Left ventricle myocardium superior (tissue), 1 donor: ENCODE data around the gene RPL3. TPM values are rescaled to one million over a fixed set of nuclear protein-coding genes. Genes with fewer than 3 reads are reported as not detected.

Source experiments
- ATAC-seq: fragments of 200-7000 bp; cut with Tn5 transposase; one replicate; pipeline ENCODE4 v1.9.1; 2020; ENCODE audit warnings: mild to moderate bottlenecking, moderate library complexity
- DNase-seq: peaks from one replicate; pipeline ENCODE4 v3.0.0-alpha.2; 2020
- intact Hi-C: fragments of 100-400 bp; cut with micrococcal nuclease; formaldehyde crosslinking; loops from one replicate; pipeline ENCODE4 v1.11.0; 2022
- total RNA-seq: library from RNA; stranded (reverse); fragmentation: NEBNext Ultra II Directional; extraction: Animal tissue kit (Norgen Biotek cat#: 25700); gene quantifications from one replicate; pipeline ENCODE4 v1.2.1, GENCODE V29; 2021
- donor health status: DM: no; HTN: yes; CAD: no; lungs with severe emphysema.

RPL3 gene
- total RNA-seq, 1 donor from 2014 or later = 319 TPM

DNA sequence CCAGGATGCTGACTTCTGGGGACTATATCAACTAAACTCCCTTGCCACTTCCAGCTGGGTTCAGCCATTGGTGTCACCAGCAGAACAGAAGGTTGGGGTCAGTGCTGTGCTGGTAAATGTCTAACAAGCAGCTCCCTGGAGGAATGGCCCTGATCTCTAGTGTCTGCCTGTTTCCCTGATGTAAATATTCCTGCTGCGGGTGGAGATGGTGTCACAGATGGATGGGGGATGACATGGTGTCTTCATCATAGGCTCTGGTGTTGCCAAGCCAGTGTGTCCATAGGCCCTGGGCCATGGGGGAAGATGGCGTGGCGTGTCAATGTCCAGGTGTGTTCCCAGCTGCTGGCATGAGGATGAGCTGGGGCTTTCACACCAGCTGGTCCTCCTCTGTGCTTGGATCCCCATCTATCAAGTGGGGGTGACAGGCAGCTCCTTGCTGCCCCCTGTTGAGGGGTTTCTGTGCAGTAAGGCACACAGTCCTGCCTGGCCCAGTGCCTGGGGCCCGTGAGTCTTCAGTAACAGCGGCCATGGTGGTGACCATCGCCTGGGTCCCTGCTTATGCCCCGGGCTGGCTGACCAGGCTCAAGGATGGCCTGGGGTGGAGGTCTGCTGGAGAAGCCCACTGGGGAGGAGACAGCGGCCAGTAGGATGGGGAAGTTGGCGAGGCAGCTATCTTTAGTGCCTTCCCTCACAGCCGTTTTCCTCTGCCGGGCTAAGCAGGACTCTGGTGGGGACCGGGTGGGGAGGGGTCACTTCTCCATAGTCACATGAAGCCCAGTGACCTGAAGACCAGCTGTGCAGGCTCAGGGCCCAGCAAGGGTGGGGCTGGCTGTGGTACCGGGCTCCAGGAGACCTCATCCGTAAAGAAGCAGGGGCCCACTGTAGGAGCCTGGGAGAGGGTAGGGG lies 12.7 kb downstream of the RPL3 start:
- ATAC-seq = peak; percentile 23
- intact Hi-C loops = no loop called here
- peak; percentile 68 for DNase-seq

DNA sequence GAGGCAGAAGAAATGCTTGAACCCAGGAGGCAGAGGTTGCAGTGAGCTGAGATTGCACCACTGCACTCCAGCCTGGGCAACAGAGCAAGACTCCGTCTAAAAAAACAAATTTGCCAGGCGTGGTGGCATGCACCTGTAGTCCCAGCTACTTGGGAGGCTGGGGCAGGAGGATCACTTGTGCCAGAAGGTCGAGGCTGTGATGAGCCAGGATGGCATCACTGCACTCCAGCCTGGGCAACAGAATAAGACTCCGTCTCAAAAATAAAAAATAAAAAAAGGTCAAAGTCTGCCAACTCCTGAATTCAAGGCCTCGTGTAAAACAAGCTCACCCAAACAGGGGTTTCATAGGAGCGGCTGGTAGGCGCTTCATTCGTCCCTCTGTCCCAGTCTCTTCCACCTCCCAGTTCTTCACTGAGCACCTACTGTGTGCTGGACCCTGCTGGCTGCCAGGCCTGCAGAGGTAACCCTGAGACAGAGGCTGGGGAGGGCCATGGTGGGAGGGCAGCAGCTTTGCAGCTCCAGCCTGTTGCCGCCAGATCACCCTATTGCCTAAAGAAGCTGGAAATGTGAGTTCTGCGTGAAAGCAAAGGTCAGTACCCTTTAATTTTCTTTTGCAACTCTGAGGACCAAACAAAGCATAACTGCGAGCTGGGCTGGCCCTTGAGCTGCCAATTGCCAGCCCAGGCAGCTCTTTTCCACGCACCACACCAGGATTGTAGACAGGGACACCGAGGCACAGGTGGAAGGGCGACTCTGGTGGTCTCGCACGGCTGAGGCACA lies 15.3 kb downstream of the RPL3 start:
- intact Hi-C loops = no loop called here
- ATAC-seq = no peak
- no peak for DNase-seq

DNA sequence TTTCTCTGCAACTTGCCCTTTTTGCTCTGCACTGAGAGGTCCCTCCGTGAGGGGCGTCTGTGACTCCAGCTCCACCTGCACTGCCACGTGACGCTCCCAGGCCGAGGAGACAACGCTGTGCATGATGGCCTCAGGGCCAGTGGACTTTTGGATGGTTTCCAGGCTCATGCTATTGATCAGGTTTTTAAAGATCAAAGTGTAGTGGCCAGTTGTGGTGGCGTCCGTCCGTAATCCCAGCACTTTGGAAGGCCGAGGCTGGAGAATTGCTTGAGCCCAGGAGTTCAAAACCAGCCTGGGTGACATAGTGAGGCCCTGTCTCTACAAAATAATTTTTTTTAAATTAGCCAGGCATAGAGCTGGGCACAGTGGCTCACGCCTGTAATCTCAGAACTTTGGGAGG lies 16.1 kb downstream of the RPL3 start:
- intact Hi-C loops = no loop called here
- DNase-seq (no peak), ATAC-seq (no peak)

DNA sequence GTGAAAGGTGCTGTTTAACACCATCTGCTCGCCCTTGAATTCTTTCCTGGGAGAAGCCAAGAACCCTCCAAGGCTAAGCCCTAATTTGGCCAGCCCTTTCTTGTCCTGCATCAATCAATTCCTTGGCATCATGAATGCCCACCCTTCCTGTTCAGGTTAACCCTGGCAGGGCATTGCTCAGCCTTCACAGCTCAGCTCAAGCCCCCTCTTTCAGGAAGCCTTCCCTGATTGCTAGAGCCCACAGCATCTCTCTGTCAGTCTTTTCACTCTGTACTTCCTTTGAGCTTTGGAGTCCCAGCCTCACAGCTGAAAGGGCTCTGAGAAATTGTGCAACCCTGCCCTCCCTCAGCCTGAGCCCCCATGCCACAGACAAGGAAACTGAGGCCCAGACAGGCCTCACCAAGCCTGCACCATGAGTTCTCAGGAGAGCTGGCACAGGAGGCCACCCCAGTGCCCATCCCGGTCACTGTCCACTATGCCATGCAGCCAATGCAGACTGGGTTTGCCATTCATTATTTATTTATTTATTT lies 16.9 kb downstream of the RPL3 start:
- DNase-seq (no peak), ATAC-seq (no peak)
- intact Hi-C loops = no loop called here

DNA sequence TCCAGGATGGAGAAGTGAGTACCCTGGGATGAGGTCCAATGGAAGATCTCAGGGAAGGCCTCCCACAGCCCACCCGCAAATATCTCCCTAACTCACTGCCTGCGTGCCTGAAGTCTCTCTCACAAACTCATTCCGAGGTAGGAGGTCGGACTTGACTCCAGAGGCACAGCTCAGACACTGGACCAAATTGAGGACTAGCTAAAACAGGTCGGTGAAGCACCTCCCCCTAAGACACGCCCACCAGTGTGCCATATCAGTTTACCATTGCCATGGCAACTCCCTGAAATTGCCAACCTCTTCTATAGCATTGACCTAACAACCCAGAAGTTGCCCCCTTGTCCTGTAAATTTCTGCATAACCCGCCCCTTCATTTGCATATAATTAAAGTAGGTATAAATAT lies 17.5 kb downstream of the RPL3 start:
- intact Hi-C loops = no loop called here

DNA sequence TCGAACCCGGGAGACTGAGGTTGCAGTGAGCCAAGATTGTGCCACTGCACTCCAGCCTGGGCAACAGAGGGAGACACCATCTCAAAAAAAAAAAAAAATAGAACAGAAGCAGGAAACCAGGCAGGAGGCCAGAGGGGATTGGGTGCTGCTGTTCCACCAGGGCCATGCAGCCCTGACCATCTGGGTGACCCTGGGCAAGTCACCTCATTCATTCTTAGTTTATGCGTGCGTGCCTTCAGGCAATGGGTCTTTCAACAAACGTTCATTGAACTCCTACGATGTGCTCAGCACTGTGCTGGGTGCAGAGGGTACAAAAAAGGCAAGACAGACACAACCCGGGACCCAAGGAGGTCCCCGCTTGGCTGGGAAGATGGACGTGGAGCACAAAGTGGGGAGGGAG lies 18.3 kb downstream of the RPL3 start:
- intact Hi-C loops = no loop called here
- DNase-seq (no peak), ATAC-seq (no peak)

More for the DNA sequence above, 17.5 kb downstream of the RPL3 start:
- no peak for DNase-seq
- ATAC-seq = no peak

DNA sequence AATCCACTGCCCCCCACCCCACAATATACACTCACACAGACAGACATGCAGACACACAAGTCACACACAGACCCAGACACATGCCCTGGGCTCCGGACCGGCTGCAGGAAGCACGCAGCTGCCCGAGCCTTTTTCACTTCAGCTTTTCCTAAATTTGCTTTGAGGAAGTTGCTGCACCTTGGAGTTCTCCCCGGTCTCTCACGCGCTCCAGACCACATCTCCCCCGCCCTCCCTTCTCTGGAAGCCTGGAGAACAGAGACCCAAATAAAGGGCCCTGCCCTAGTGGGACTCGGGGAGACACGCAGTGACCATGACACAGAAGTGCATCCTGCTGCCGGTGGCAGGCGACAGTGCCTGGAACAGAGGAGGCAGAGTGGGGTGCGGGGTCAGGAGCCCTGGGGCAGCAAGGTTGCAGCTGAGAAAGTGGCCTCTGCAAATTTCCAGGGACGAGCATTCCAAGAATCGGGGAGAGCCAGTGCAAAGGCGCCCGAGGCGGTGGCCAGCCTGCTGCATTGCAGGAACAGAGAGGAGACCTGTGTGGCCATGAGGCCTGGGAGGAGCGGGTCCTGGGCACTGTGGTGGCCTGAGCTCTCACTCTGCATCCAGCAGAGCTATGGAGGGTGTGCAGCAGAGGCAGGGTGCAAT lies 19.1 kb downstream of the RPL3 start:
- DNase-seq = peak; percentile 61
- ATAC-seq = peak; percentile 74
- intact Hi-C loops = no loop called here

DNA sequence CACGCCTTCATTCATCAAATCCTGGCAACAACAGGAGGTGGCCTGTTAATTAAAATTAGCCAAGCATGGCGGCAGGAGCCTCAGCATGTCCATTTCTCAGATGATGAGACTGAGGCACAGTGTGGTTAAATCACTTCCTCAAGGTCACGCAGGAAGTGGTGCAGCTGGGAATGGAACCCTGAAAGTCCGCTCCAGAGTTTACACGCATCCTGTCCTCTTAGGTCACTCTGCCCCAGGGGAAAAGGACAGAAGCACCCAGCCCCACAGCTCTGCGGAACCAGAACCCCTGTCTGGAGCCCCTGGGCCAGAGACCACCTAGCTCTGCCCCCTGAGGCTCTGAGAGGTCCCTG lies 19.6 kb downstream of the RPL3 start:
- ATAC-seq (peak; percentile 54), DNase-seq (no peak)
- intact Hi-C loops = loop anchor here (10.0 kb wide), 1 partner anchor 65 kb away; no protein-coding TSS in a partner anchor

DNA sequence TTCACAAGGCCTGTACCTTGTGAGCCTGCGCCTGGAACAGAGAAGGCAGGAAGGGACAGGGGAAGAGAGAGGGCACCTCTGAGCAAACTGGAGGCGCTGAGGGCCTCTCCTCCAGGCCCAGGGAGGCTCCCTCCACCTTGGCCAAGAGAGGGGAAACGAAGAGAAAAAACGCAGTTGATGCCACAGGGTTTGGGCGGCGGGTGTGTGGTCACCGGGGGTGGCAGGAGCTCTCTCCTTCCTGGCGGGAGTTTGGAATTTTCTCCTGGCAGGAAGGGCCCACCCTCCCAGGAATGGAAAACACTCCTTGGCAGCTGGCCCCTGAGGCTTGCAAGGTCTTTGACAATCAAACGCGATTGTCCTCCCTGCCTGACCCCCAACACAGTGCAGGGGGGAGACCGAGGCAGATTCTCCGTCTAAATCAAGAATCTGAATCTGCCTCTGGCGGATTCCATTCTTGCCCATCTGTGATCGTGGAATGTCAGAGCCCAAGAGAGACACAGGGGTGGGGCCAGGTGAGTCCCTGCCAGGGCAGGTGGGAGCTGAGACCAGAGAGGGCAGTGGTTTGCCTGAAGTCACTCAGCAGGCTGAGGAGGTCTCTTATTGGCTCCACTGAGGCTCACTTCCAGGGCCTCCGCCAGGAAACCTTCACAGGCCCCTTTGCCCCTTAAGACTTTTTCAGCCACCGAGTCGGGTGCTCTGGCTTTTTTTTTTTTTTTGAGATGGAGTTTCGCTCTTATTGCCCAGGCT lies 21.0 kb downstream of the RPL3 start:
- ATAC-seq = no peak
- intact Hi-C loops = loop anchor here (10.0 kb wide), 1 partner anchor 64 kb away; no protein-coding TSS in a partner anchor
- no peak for DNase-seq

DNA sequence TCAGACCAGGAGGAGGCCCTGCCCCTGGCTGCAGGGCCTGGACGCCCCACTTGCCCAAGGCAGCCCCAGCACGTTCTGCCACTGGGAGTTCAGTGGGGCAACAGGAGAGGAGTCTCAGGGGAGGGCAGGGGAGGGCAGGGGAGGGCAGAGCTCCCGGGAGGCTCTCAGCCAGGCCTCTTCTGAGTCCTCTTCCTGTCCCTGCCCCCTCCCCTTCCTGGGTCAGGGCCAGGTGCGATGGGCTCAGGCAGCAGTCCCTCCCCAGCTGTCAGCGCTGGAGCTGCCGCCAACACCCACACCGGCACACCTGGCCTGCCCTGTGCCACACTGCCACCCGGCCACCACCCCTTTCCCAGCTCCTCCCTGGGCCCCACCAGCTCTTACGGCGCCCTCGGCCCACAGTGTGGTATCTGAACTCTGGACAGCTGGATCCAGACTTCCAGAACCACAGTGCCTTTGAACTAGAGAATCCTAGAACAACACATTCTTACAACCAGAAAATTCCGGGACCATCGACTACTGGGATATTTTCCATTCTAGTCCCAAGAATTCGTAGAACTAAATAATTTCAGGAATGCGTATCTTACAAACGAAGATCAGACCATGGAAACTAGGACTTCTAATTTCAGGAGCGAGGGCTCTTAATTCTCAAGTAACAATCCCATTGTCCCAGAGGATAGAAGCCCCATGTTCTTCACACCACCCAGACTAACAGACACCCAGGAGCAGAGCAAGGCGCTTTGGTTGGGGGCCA lies 21.8 kb downstream of the RPL3 start:
- DNase-seq = no peak
- intact Hi-C loops = loop anchor here (10.0 kb wide), 1 partner anchor 63 kb away; no protein-coding TSS in a partner anchor
- ATAC-seq = peak; percentile 19

DNA sequence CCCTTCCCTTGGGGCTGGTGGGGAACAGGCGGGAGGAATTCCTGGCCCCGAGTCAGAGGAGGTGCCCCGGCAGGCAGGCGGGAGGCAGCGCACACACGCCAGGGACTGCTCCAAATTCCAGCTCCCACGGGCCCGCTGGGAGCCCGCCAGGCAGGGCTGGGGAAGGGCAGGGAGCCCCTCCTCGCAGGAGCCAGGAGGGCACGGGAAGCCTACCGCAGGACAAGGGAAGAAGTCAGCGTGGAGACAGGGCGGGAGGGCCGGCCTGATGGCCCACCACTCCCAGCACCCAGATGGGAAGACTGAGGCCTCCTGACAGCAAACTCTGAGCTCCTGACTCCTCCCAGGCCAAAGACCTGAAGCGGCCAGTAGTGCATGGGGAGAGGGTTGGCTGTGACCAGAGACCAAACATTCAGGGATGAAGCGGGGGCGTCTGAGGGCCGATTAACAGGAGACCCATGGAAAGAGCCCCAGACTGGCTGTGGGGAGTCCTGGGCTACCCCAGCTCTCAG lies 22.4 kb downstream of the RPL3 start:
- ATAC-seq = peak; percentile 5
- DNase-seq = peak; percentile 64
- intact Hi-C loops = loop anchor here (10.0 kb wide), 1 partner anchor 62 kb away; no protein-coding TSS in a partner anchor

DNA sequence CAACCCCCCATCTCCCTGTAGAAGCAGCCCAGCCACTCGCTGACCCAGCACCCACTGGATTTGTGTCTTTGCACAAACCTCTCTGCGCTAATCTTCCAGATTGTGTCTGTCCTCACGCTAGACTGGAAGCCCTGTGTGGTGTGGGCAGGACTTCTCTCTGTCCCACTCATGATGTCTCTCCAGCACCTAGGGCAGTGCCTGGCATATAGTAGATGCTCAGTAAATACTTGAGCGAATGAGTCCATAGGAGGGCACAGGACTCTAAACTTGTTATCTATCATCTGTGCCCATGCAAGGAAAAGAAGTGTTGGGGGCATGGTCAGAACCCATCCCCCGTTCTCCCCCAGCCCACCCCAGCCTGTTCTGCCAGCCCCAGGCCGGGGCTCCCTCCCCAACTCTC lies 22.9 kb downstream of the RPL3 start:
- ATAC-seq = no peak
- no peak for DNase-seq
- intact Hi-C loops = loop anchor here (10.0 kb wide), 1 partner anchor 62 kb away; no protein-coding TSS in a partner anchor

DNA sequence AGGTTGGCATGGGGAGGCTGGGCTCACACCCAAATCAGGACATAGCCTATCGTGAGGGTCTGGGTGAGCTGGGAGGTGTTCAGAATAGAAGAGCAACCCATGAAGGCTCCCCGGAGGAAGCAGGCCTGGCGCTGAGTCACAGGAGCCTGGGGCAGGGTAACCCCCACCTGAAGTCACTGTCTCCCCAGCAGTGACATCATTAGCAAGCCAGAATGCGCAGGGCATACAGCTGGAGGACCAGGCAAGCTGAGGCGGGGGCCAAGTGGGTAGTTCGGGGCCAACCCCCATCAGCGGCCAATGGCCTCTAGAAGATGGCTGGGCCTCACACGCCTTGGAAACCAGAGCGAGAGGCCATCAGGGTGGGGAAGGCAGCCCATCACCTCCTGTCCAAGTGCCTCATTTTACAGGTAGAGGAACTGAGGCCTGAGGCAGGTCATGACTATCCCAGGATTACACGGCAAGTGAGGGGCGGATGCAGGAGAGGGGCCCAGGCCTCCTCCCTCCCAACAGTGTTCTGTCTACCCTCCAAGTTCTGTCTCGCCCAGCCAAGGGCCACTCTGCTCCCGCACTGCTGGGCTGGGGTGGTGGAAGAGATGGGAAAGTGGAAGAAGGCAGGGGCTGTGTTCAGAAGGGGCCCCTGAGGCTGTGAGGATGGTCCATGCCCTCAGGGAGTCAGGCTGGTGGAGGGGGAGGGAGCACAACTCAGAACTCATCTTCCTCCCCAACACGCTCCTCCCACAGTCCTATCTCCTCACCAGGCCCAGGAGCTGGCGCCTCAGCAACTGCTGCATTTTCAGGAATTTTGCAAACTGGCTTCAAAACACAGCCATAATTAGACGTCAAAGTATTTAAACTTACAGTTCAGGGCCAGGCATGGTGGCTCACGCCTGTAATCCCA lies 24.6 kb downstream of the RPL3 start:
- intact Hi-C loops = loop anchor here (10.0 kb wide), 1 partner anchor 60 kb away; no protein-coding TSS in a partner anchor
- no peak for DNase-seq

DNA sequence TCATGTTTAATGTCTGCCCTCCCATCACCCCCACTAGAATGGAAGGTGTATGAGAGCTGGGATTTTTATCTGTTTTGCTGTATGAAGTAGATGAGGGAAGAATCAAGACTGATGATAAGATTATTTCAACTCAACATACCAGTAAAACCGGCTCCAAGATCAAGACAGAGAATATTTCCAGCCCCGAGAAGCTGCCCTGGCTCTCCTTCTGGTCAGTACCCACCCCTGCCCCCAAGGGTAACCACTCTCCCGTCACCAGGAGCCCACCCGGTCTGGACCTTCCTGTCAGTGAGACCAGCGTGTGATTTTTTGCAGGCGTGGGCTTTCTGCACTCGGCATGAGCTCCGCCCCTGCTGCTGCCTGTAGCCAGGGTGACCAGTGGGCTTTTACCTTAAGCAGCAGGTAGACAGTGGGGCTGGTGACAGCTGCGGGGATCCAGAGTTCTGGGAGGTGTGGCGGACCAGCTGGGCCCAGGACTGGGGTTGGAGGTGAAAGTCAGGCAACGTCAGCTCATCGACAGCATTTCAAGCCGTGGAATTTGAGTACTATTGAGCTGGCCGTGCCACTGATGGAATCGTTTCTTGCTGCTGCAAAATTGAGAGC lies 25.6 kb downstream of the RPL3 start:
- no peak for DNase-seq

More for the DNA sequence above, 24.6 kb downstream of the RPL3 start:
- ATAC-seq = no peak

DNA sequence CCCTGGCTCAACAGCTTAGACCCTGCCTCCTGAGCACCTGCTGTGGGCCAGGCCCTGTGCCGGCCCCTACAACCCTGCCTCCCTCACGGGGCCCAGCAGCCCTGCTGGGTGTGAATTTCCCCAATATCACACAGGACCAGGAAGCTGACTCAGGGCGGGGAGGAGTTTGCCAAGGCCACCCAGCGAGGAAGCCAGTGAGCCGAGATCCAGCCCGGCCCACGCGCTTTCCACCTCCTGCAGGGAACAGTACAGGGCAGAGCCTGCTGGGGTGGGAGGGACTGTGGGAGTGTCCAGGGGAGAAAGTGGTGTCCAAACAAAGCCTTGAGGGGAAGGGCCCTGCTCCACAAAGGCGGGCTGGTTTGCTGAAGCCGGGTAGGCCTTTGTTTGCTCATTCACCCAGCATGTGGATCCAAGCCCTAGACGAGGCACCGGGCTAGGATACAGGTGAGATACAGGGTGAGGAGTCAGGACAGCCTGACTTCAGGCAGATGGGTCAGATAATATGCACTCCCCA lies 26.8 kb downstream of the RPL3 start:
- intact Hi-C loops = loop anchor here (10.0 kb wide), 1 partner anchor 58 kb away; no protein-coding TSS in a partner anchor
- ATAC-seq (peak; percentile 85), DNase-seq (peak; percentile 93)

More for the DNA sequence above, 25.6 kb downstream of the RPL3 start:
- intact Hi-C loops = loop anchor here (10.0 kb wide), 1 partner anchor 59 kb away; no protein-coding TSS in a partner anchor
- no peak for ATAC-seq

DNA sequence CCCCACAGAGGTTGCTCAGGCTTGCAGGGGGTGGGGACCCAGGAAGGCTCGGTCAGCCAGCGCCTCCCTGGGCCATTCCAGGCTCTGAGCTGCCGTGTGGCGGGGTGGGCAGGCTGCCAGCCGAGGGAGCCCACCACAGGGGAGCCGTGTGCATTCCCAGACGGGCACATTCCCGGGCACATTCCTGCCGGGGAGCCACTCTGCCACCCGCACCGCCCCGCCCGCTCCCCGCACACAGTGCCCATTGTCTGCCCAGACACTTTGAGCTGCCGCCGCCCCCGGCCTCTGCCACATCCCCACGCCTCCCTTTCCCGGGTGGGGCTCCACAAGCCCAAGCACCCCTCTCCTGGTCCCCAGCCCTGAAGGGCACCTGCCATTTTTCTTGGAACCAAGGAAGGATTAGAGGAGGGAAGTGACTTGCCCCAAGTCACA lies 27.4 kb downstream of the RPL3 start:
- DNase-seq (peak; percentile 42), ATAC-seq (no peak)
- intact Hi-C loops = loop anchor here (10.0 kb wide), 1 partner anchor 57 kb away; no protein-coding TSS in a partner anchor
